CD4-positive, alpha-beta T cell treated with Interleukin-21 for 1 hour (primary cell): ENCODE measurements around the gene ZNF773.
A peak's percentile ranks its signal among the peaks of the same experiment; 100 is the strongest.
"Not testable (repeated sequence)": the region's sequence is repeated elsewhere in the genome, so short reads cannot be mapped to it uniquely, and the experiment has no call there.

Experiments used
- DNase-seq: peaks from one replicate; pipeline ENCODE4 v3.0.0-alpha.2; 2020

ZNF773 gene

DNA sequence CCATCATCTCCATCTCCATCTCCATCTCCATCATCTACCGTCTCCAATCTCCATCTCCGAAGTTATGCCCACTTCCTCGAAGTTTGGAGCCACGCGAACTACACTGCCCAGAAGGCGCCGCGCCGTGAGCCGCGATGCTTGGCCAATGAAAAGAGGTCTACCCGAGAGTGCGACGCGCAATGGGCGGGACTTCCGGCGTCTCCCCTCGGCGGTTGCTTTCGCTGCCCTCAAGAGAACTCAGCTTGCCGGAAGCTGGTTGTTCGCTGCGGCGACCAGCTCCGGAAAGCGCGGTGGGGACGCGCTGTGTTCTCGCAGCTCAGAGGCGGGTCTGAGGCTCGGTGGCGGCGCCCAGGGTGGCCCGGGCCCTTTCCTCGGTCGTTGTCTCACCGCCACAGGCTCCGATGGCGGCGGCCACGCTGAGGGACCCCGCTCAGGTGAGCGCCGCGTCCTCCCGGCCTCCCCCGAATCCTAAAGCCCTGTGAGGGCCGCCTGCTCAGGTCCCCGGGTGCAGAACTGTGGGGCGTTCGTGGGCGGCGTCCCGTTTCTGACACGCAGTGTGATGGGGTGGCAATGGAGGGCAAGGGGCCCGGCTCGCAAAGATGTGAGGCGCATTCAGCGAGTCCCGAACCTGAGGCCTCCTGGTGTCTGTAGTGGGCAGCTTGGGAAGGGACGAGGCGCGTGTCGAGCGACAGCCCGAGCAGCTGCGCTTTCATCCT is at the start of gene ZNF773:
Gene ZNF773 (plus strand): TSS at position 259 of the 716 bp plus-strand sequence. CDS start 143 bp downstream, at position 402.
- peak; percentile 96 for DNase-seq

DNA sequence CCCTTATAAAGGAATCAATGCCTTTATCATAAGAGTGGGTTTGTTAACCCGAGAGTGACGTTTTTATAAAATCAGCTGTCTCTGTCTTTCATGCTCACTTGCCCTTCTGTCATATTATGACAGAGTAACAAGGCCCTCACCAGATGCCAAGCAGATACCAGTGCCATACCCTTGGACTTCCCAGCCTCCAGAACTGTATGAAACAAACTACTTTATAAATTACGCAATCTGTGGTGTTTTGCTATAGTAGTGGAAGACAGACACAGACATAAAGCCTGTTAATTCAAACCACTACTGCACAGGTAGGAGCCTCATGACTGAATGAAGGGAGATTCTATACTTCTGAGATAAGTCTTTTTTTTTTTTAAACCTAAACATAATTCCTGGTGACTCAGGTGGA is 47.4 kb upstream of the ZNF773 start:
- DNase-seq, result no peak

DNA sequence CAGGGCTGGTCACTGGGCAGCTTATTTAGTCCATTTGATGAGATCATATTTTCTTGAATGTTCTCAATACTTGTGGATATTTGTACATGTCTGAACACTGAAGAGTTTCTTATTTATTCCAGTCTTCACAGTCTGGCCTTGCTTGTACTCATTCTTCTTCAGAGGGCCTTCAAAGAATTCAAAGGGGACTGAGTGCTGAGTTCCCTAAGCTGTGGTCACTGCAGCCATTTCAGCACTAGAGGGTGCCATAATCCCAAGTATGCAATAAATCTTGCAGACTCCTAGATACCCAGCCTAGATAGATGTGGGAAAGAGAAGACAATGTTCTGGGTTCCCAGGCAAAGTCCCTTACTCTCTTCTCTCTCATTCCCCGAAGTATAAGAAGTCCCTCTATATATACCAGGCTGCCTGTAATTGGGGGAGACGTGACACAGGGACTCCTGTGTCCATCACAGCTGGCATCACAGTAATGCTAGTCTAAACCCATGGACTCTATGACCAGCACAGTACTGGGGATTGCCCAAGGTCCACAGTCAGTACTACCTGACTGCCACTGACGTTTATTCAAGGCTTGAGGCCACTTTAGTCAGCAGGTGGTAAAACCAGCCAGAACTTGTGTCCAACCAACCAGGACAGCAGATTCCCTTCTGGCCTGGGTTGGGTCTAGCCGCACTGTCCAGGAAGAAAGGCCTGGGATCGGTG is 33.9 kb upstream of the ZNF773 start:
- DNase-seq, result peak; percentile 56

DNA sequence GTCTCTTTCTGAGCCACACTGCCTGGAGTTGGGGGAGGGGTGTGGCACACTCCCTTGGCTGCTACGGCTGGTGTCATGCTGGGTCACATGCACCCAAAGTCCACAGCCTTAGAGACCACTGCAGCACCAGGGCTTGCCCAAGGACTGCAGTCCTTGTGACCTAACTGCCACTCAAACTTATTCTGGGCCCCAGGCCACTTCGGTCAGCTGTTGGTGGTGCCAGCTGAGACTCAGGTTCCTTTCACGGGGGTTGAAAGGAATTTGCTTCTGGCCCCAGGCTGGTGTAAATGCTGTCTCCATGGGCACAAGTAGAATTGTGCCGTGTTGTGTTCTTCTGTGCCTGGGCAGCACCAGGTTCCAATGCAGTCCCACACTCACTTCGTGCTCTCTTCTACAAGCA is 33.2 kb upstream of the ZNF773 start:
- DNase-seq, result no peak

DNA sequence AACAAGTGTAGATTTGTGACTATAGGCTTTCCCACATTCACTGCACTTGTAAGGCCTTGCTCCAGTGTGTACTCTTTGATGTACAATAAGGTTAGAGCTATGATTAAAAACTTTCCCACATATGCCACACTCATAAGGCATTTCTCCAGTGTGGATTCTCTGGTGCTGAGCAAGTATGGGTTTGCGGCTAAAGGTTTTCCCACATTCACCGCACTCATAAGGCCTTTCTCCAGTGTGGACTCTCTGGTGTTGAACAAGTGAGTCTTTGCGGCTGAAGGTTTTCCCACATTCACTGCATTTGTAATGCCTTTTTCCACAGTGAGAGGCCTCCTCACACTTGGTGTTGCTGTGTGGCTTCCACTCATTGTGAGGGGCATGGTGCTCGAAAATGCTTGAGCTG is 26.1 kb upstream of the ZNF773 start:
- no peak for DNase-seq

DNA sequence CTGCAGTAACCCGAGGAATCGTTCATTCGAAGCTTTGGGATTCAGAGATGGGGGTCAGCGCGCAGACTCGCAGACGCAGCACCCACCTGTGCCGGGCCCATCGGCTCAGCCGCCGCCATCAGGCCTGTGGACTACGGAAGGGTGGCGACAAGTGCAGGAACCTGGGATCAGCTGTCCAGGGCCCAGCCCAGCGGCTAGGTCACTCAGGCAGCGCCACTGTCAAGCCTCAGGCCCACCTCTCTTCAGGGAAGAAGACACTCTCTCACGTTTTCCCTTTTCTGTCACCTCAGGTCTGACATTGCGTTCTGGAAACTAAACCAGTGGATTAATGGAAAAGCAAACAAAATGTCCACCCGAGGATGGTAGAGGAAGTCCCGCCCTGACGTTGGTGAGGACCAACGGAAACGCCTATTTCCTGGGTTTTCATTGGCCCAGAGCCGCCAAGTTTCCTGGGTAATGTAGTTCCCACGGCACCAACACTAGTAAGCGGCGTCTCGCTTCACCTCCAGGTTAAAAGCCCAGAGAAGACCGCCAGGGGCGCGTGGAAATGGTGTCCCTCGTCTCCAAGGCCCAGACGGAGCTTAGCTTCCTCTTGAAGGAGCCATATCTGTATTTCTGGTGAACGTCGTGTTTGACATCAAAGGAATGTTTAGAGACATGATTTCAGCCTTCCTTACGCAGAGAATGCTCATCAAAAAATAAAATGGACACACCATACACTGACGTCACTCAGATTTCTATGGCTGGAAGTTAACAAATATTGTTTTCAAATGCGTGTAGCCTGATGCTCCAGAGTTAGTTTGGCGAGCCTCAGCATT is 22.3 kb upstream of the ZNF773 start, which contains the start of gene ZNF772:
Gene ZNF772 (minus strand): TSS at position 376 of the 818 bp plus-strand sequence. CDS start 257 bp downstream, at position 119.
- peak; percentile 93 for DNase-seq

DNA sequence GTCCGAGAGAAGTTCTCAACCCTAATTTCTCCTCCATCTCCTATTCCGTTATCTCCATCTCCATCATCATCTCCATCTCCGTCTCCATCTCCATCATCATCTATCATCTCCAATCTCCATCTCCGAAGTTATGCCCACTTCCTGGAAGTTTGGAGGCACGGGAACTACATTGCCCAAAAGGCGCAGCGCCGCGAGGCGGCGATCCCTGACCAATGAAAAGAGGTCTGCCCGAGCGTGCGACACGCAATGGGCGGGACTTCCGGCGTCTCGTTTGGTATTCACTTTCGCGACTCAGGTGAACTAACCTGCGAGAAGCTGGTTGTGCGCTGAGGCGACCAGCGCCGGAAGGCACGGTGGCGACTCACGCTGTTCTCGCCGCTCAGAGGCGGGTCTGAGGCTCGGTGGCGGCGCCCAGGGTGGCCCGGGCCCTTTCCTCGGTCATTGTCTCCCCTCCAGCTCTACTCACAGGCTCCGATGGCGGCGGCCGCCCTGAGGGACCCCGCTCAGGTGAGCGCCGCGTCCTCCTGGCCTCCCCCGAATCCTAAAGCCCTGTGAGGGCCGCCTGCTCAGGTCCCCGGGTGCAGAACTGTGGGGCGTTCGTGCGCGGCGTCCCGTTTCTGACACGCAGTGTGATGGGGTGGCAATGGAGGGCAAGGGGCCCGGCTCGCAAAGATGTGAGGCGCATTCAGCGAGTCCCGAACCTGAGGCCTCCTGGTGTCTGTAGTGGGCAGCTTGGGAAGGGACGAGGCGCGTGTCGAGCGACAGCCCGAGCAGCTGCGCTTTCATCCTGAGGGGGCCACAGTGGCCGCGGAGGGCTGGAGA is 12.1 kb upstream of the ZNF773 start, which contains the start of gene ZNF419:
Gene ZNF419 (plus strand): TSS at position 274 of the 822 bp plus-strand sequence. CDS start 201 bp downstream, at position 475.
- DNase-seq, result peak; percentile 95

DNA sequence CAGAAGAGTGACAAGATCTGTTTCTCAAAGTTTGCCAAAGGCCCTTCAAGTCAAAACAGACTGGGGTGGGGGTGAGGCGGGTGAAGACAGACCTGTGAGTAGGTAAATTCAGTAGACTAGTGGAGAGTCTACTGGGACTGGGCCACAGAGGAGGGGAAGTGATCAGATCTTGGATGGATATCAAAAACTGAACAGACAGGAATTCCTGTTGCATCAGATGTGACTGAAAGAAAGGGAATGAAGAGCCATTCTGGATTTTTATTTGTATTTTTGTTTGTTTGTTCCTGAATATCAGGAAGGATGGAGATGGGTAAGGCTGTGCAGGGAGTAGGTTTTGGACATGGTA is 11.5 kb upstream of the ZNF773 start:
- not testable (repeated sequence) for DNase-seq

DNA sequence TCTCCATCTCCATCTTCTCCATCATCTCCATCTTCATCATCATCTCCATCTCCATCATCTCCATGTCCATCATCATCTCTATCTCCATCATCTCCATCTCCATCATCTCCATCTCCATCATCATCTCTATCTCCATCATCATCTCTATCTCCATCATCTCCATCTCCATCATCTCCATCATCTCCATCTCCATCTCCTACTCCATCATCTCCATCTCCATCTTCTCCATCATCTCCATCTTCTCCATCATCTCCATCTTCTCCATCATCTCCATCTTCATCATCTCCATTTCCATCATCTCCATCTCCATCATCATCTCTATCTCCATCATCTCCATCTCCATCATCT is 432 bp upstream of the ZNF773 start:
- DNase-seq, result not testable (repeated sequence)

DNA sequence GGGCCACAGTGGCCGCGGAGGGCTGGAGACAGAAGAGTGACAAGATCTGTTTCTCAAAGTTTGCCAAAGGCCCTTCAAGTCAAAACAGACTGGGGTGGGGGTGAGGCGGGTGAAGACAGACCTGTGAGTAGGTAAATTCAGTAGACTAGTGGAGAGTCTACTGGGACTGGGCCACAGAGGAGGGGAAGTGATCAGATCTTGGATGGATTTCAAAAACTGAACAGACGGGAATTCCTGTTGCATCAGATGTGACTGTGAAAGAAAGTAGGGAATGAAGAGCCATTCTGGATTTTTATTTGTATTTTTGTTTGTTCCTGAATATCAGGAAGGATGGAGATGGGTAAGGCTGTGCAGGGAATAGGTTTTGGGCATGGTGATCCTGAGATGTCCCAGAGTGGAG is 662 bp downstream of the ZNF773 start:
- DNase-seq, result not testable (repeated sequence)

DNA sequence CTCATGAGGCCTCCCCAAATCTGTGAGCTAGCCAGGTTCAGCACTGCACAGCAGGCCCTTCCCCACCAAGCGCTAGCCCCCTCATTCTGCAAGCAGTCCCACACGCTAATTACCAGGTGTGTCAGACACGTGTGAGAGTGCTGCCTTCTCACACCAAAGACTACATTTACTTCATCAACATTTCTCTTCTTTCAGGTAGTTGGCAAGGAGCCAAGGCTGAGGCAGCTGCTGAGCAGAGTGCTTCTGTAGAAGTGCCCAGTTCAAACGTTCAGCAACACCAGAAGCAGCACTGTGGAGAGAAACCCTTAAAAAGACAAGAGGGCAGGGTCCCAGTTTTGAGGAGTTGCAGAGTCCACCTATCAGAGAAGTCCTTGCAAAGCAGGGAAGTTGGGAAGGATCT is 6.4 kb downstream of the ZNF773 start:
- no peak for DNase-seq

DNA sequence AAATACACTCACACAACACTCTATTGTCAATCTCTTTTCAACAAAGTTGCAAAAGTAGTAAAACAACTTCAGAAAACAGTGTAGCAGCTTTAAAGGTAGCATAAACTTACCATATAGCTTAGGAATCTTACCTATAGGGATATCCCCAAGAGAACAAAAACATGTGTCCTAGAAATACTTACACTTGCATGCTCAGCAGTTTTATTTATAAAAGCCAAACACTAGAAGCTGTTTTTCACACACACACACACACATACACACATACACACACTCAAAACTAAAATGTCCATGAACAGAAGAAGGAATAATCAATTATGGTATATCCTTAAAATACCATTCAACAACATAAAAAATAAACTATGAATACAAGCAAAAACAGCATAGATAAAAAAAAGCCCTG is 11.7 kb downstream of the ZNF773 start:
- DNase-seq, result no peak

DNA sequence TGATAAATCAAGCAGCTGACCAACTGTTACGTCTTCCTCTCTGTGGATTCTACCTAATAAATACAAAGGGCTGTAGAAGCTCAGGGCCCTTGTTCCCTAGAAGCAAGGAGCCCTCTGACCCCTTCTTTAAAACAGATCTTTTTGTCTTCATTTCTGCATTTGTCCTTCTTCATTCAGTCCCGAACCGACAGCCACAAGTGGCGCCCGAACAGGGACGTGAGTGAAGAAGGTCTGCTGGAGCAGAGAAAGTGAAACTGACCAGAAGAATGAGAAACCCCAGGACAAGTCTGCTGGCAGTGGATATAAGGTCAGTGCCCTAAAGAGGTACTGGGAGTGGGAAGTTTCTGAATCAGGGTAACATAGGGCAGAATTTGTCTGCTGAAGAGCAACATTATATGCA is 13.1 kb downstream of the ZNF773 start:
- DNase-seq, result no peak

DNA sequence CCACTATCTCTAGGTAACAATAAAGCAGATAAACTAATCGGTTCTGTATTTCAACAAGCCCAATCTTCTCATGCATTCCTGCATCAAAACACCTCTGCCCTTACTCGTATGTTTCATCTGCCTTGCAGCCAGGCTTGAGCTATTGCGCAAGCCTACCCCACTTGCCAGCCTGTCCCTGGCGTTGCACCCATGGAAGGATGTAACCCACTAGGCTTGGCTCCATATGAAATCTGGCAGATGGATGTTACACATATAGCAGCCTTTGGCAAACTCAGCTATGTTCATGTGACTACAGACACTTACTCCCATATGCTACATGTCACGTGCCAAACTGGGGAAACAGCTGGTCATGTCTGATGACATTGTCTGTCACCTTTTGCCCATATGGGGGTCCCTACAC is 15.5 kb downstream of the ZNF773 start:
- DNase-seq, result no peak

DNA sequence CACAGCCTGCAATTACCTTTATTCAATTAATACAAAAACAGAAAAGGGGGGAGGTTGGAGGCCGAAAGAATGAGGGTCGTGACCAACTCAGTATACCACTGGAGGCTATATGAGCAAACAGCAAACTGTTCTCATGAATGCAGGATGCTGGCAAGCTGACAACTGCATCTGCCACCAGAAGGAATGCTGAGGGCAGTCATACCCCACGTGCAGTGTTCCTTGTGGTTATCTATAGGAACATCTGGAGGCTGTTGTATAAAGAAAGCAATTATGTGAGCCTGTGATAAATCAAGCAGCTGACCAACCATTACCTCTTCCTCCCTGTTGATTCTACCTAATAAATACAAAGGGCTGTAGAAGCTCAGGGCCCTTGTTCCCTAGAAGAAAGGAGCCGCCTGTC is 18.3 kb downstream of the ZNF773 start:
- DNase-seq, result not testable (repeated sequence)

DNA sequence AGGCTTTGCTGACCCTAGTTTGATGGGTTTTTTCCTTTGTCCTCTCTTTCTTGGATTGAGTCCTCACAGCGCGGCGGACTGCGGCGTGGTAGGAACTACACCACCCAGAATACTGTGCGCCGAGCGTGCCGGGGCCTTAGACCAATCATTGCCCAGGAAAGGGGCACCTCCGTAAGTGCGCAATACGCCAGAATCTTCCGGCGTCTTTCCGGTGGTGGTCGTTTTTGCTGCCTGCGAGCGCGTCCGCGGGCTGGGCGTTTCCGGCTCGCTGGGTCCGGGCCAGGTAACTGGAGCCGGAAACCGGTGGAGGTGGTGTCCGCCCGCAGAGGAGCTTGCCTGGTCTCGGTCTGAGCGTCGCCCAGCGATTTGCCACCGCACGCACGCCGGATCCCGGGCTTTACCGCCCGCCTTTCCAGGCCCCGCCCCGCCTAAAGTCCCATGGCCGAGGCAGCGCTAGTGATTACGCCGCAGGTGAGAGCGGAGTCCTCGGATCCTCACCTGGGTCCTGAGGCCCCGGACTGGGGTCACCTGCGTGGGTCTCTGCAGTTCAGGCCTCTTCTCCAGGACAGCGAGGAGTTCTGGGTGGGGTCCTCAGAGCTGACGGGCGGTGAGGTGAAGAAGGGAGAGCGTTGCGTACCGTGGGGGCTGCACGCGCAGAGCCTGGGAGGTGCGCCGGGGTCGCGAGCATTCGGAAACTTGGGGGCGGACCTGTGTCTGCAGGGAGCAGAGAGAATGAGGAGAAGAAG is 27.6 kb downstream of the ZNF773 start, which contains the start of gene ZNF549:
Gene ZNF549 (plus strand): TSS at position 221 of the 746 bp plus-strand sequence. CDS start 218 bp downstream, at position 439.
- DNase-seq, result peak; percentile 94

DNA sequence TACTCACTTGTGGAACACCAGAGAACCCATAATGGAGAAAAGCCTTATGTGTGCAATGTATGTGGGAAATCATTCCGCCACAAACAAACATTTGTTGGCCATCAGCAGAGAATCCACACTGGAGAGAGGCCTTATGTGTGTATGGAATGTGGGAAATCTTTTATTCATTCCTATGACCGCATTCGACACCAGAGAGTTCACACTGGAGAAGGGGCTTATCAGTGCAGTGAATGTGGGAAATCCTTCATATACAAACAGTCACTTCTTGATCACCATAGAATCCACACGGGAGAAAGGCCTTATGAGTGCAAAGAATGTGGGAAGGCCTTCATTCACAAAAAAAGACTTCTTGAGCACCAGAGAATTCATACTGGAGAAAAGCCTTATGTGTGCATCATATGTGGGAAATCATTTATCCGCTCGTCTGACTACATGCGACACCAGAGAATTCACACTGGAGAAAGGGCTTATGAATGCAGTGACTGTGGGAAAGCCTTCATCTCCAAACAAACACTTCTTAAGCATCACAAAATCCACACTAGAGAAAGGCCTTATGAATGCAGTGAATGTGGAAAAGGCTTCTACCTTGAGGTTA is 38.3 kb downstream of the ZNF773 start:
- DNase-seq, result no peak

DNA sequence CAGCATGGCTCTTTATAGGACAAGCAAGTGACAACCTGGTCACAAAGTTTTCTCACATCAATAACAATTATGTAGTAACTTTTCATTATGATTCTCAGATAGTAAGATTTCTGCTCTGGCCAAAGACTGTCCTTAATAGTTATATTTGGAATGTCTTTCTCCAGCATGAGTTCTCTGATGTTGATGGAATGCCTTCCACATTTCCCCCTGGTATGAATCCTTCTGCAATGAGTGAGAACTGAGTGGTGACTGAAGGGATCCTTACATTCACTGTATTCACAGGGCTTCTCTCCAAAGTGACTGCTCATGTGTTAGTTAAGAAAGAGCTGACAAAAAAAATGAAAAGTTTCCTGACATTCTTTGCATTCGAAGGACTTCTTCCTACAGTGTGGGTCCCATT is 46.8 kb downstream of the ZNF773 start:
- DNase-seq, result no peak

DNA sequence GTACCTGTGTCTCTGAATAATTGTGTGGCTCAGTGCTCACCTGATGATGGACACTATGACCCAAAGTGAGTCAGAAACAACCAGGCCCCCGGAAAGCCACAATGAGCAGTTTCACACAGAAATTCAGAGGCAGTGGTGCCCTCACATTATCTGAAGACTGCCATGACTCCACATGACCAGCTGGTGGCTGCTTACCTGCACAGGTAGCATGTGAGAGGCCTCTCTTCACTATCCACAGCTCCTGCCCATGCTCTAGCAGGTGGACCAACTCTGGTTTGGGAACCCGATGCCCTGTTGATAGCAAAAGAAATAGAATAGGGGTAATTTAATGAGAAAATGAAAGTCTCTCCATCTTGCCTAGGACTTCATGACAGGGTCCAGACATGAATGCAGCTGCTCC is 52.7 kb downstream of the ZNF773 start:
- no peak for DNase-seq

DNA sequence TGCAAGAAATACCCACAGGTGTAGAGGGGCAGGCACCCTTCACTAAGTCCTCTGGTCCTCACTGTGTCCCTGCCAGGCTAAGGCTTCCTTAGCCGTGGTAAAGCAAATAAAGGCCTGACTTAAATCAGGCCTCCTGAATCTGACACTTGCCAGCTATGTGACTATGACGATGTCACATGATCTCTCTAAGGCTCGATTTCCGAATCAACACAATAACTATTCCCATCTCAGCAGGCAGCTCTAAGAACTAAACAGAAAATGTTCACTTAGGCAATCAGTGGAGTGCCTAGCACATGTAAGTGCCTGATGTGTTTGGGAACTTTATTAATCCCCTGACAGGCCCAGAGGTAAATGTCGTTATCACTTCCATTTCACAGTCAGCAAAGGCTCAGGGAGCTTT is 57.9 kb downstream of the ZNF773 start:
- no peak for DNase-seq
